ENCODE results near the gene MANSC1.

DNA sequence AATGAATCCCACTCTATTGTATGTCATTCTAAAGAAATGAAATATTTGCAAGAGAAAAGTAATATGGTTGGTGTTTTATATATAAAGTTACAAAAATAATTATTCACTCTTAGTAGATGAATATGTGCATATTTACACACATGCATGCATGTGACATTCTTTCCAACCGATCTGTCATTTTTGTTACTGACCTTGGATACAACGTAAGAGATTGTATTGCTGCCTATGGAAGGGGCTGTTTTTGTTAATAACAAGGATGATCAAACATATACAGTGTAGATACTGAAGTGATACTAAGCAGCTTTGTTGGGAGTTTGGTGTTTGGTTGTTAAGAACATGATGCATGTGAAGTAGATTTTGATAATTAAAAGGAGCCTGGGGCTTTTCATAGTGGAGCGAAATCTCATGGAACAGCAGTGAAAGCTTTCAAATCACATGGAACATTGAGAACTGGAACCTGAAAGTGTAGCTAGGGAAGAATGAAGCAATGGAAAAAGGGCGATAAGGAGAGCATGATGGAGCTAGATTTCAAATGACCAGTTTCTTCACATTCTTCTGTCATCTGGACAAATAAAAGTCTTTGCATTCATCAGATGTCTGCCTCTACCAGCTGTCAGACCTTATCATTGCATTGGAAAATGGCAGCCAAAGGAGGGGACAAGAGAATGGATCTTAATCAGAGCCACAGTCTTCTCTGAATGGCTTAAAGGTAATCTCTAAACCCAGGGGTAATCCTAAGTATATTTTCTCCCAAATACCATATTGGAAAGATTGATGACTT is 16.8 kb upstream of the MANSC1 start:
- TF ChIP-seq, protein P1, sequence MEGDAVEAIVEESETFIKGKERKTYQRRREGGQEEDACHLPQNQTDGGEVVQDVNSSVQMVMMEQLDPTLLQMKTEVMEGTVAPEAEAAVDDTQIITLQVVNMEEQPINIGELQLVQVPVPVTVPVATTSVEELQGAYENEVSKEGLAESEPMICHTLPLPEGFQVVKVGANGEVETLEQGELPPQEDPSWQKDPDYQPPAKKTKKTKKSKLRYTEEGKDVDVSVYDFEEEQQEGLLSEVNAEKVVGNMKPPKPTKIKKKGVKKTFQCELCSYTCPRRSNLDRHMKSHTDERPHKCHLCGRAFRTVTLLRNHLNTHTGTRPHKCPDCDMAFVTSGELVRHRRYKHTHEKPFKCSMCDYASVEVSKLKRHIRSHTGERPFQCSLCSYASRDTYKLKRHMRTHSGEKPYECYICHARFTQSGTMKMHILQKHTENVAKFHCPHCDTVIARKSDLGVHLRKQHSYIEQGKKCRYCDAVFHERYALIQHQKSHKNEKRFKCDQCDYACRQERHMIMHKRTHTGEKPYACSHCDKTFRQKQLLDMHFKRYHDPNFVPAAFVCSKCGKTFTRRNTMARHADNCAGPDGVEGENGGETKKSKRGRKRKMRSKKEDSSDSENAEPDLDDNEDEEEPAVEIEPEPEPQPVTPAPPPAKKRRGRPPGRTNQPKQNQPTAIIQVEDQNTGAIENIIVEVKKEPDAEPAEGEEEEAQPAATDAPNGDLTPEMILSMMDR (conservative IDR thresholded peaks at IDR 0.05): no peak
- TF ChIP-seq EZH2 (IDR thresholded peaks at IDR 0.05; ENCODE audit: low read depth): no peak

Measured in PC-9 (cell line).